RPMI7951 (cell line): ENCODE results near the gene ZP3. TPM values are rescaled to one million over a fixed set of nuclear protein-coding genes. Genes with fewer than 3 reads are reported as not detected.
"Not testable (repeated sequence)": the region's sequence is repeated elsewhere in the genome, so short reads cannot be mapped to it uniquely, and the experiment has no call there.

Source experiments
- DNase-seq: peaks from one replicate; pipeline ENCODE4 v3.0.0-alpha.2; 2012; ENCODE audit warnings: low read depth
- total RNA-seq: library from RNA; depleted of rRNA; stranded (reverse); fragments of >200 nt; shearing (Covaris generic); gene quantifications from 2 replicates; pipeline ENCODE4 v1.2.3, GENCODE V29; 2014

The ZP3 gene
- total RNA-seq, 1 experiment from 2014 or later: 5.5 TPM

DNA sequence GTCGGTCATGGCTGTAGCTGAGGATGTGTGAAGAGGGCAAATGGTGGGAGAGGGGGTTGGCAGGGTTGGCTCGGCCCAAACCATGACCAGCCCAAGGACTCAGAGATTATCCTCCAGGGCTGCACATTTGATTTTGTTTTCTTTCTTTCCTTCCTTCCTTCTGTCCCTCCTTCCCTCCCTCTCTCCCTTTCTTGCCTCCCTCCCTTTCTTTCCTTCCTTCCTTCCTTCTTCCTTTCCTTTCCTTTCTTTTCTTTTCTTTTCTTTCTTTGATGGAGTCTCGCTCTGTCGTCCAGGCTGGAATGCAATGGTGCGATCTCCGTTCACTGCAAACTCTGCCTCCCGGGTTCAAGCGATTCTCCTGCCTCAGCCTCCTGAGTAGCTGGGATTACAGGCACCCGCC lies 19.0 kb upstream of the ZP3 start:
- no peak for DNase-seq

DNA sequence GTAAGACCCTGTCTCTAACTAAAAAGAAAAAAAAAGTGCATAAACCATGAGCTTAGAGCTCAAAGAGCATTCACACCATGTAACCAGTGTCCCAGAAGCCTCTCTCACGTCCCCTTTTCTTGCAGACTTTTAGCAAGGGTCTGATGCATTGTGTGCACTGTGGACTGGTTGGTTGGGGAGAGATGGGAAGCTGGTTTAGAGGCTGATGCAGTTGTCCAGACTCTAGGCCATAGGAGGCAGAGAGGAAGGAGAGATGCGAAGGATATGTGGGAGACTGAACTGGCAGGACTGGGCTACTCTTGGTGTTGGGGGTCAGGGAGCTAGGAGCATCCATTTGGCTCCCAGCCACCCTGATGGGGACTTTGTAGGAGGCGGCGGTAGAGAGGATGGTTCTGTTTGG lies 17.0 kb upstream of the ZP3 start:
- no peak for DNase-seq

DNA sequence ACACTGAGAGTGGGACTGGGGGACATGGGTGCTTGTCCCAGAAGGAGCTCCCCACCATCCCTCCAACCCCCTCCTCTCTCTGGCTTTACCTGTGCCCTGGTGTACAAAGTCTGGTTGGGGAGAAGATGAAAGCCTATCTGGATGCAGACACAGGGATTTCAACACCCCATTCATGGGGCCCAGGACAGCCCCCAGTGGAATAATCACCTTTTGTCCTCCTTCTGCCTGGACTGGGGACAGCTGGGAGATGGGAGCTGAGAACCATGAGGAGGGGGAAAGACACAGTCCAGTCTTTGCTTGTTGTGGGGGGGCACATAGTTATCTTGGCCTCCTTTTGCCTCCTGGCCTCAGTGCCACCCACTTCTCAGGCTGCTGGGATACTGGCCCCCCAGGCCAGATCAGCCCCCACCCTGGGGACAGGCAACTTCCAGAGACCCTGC lies 16.6 kb upstream of the ZP3 start:
- no peak for DNase-seq

DNA sequence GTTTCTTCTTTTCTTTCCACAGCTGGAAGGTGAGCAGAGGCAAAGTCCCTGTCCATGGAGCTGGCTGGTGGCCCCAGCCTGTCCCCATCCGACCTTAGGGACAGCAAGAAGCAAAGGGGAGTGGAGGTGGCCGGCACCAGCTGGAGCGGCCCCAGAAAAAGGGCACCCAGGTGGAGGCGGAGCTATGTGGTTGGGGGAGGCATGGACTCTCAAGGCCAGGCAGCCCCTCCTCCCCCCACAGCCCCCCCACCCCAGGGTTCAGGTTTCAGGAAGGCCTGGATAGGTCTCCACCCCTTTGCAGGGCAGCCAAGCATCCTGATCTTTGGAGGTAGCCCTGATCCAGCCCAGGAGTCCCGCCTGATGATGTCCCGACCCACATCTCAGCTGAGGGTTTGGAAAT lies 15.2 kb upstream of the ZP3 start, which contains the start of gene SSC4D:
SSC4D (minus strand) TSS at position 161 of the 400 bp plus-strand sequence. CDS start 5,258 bp downstream, outside the sequence.
- DNase-seq: no peak

DNA sequence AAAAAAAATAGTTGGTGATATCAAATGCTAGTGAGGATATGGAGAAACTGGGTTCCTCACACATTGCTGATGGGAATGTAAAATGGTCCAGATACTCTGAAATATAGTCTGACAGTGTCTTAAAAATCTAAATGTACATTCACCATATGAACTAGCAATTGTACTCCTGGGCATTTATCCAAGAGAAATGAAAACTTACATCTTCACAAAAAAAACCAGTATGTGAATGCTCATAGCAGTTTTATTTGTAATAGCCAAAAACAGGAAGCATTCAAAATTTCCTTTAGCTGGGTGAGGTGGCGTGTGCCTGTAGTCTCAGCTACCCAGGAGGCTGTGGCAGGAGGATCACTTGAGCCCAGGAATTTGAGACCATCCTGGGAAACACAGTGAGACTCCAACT lies 13.1 kb upstream of the ZP3 start:
- DNase-seq: no peak

DNA sequence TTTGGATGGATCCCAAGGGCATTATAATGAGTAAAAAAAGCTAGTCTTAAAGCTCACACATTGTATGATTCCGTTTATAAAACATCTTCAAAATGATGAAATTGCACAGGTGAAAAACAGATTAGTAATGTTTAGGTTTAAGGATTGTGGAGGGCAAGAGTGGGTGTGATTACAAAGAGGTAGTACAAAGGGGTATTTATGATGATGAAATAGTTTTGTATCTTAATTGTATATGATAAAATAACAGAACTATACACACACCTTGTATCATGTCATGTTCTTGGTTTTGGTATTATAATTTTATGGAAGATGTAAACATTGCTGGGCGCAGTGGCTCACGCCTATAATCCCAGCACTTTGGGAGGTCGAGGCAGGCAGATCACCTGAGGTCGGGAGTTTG lies 12.5 kb upstream of the ZP3 start:
- no peak for DNase-seq

DNA sequence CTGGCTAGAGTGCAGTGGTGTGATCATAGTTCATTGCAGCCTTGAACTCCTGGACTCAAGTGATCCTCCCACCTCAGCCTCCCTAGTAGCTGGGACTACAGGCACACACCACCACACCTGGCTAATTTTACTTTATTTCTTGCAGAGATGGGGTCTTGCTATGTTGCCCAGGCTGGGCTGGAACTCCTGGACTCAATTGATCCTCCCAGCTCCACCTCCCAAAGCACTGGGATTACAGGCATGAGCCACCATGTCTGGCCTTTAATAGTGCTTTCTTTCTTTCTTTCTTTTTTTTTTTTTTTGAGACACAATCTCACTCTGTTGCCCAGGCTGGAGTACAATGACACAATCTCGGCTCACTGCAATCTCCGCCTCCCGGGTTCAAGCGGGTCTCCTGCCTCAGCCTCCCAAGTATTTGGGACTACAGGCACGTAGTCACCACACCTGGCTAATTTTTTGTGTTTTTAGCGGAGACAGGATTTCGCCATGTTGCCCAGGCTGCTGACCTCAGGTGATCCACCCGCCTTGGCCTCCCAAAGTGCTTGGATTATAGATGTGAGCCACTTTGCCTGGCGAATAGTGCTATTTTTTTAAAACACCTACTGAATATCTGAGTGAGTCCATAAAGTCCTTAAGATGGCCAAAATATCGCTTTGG lies 7.0 kb upstream of the ZP3 start:
- not testable (repeated sequence) for DNase-seq

DNA sequence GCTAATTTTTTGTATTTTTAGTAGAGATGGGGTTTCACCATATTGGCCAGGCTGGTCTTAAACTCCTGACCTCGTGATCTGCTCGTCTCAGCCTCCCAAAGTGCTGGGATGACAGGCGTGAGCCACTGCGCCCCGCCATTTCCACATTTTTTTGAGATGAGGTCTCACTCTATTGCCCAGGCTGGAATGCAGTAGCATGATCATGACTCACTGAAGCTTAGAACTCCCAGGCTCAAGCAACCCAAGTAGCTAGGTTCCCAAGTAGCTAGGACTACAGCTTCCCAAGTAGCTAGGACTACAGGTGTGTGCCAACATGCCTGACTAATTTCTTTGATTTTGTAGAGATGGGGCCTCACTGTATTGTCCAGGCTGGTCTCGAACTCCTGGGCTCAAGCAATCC lies 3.7 kb upstream of the ZP3 start:
- DNase-seq: peak; percentile 93

DNA sequence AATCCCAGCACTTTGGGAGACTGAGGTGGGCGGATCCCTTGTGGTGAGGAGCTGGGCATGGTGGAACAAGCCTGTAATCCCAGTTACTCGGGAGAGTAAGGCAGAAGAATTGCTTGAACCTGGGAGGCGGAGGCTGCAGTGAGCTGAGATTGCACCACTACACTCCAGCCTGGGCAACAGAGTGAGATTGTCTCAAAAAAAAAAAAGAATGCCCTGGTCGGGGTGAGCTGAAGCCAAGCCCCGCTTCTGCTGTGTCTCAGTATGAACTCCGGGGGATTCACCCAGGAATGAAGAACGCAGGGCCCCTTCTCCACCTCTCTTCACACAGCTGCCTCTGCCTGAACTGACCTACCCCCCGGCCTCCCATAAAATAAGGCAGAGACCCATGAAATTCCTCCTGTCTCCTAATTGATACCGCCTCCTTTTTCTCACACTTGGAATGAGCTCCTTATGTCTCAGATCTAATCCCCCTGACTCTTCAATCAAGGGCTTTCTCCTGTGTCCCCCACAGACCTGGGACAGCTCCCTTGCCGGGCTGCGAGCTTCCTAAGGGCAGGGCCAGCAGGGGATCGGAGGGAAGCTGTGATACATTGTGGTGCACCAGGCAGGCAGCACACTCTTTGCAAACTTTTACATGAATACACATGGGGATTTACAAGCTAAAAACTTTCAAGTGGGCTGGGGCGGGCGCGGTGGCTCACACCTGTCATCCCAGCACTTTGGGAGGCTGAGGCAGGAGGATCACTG lies 911 bp upstream of the ZP3 start:
- DNase-seq: no peak

DNA sequence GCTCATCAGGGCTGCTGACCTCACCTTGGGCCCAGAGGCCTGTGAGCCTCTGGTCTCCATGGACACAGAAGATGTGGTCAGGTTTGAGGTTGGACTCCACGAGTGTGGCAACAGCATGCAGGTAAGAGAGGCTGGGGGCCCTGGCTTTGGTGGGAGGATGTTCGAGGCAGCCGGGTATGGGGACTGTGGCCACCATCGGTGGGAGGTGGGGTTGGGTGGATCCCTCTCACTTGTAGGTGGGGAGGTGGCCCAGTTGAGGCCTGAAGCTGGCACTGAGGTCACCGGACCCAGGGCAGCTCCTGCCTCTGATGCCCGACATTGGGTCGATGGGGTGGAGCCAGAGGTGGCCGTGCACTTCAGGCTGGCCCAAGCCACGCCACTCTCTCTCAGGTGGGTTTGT lies 406 bp downstream of the ZP3 start:
- no peak for DNase-seq

DNA sequence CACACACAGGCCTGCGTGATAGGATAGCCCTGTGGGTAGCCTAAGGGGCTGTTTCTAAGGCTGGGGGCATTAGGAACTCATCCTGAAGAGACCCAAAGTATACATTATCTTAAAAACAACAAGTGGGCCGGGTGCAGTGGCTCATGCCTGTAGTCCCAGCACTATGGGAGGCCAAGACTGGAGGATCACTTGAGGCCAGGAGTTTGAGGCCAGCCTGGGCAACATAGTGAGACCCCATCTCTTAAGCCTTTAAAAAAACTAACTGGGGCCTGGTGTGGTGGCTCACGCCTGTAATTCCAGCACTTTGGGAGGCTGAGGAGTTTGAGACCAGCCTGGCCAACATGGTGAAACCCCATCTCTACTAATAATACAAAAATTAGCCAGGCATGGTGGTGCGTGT lies 808 bp downstream of the ZP3 start:
- DNase-seq: not testable (repeated sequence)

DNA sequence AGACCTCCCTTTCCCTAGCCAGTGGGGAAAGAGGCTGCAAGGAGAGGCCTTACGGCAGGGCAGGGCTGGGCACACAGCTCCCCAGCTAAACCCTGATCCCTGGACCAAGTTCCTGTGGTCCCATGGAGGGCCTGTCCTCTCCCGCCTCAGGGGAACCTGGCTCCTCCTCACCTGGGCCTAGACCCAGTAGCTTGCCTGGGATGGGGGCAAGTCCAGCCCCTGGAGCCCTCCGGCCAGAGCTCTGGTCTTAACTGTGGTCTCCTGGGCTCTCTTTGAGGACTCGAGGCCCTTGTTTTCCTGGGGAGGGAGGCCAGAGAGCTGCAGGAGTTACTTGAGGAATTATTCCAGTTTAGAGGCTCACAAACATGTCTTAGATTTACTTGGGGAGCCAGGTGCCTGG lies 1.5 kb downstream of the ZP3 start:
- no peak for DNase-seq

DNA sequence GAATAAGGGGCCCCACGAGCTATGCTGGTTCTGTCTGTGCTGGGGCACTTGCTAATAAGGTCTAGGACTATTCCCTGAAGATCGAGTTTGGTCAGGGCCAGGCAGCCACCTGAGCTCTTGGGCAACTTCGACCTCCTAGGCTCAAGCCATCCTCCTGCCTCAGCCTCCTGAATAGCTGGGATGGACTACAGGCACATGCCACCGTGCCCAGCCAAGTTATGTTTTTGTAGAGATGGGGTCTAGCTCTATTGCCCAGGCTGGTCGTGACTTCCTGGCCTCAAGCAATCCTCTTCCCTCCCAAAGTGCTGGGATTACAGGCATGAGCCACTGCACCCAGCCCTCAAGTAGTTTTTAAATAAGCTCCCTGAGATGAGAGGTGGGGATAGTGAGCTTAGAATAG lies 2.9 kb downstream of the ZP3 start:
- DNase-seq: no peak

DNA sequence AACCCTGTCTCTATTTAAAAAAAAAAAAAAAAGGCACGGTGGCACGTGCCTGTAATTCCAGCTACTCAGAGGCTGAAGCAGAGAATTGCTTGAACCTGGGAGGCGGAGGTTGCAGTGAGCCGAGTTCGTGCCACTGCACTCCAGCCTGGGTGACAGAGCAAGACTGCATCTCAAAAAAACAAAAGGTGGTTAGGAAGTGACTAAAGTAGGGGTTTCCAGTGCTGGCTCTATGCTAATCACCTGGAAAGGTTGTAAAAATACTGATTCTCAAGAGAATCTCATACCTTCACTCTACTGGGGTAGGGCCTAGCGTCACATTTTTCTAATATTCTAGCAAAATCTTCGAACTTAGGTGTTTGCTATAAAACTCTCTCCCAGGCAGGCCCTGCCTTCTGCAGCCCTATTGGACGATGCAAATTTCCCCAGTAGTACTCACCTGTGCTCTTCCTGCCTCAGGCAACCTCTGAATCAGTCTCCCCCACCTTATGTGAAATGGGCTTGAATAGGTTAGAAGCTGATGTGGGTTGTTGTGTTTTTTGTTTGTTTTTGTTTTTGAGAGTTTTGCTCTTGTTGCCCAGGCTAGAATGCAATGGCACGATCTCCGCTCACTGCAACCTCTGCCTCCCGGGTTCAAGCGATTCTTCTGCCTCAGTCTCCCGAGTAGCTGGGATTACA lies 3.5 kb downstream of the ZP3 start:
- DNase-seq: no peak

DNA sequence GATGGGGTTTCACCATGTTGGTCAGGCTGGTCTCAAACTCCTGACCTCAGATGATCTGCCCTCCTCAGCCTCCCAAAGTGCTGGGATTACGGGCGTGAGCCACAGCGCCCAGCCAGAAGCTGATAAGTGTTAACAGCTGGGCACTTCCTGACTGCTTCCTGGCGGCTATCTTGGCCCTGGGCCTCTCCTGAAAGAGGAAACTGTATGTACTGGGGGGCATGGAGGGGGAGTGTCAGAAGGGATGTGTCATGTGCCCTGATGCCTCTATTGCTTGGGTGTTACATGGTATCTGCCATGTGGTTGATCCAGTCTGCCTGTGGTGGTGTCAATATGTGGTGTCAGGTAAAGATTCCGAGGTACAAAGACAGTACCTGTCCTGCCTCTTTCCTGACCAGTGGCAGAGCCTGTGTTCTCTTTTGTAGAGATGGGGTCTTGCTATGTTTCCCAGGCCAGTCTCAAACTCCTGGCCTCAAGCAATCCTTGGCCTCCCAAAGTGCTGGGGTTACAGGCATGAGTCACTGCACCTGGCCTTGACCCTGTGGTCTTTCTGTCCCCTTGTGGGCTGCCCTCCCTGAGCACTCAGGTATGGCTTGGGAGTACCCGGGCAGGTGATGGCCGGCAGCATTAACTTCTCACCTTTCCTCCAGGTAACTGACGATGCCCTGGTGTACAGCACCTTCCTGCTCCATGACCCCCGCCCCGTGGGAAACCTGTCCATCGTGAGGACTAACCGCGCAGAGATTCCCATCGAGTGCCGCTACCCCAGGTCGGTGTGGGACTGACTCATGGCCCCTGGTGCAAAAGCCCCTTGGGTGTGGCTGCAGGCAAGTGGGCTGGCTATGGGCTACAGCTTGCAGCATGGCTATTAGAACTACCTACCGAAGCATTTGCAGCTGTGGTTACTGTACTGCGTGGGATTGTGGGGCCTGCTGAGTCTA lies 4.4 kb downstream of the ZP3 start:
- DNase-seq: peak; percentile 66

DNA sequence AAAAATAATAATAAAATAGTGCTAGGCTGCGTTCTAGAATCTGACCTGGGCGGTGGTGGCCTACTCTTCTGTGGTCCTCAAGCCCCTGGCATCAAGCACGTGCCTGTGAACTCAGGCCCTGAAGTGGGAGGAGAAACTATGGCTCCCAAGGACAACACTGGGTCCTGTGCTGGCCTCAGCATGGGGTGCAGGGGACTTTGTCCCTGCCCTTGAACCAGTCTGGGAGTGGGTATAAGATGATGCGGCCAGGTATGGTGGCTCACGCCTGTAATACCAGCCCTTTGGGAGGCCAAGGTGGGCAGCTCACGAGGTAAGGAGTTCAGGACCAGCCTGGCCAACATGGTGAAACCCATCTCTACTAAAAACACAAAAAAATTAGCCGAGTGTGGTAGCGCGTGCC lies 5.5 kb downstream of the ZP3 start:
- no peak for DNase-seq

DNA sequence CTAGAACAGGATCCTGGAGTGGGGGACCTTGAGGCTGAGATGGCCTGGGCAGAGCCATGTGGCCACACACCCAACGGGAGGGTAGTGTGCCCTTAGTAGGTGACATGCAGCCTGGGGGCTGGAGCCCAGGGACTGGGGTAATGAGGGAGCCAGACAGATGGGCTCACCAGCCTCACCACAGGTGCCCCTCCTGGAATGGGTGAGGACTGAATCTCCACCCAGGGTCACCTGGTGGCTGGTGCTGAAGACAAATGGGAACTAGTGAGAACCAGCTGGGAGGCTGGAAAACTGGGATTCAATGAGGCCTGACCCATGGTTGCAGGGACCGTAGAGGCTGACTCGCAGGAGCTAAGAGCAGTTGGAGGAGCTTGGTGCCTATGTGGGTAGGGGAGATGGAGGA lies 6.1 kb downstream of the ZP3 start:
- no peak for DNase-seq

DNA sequence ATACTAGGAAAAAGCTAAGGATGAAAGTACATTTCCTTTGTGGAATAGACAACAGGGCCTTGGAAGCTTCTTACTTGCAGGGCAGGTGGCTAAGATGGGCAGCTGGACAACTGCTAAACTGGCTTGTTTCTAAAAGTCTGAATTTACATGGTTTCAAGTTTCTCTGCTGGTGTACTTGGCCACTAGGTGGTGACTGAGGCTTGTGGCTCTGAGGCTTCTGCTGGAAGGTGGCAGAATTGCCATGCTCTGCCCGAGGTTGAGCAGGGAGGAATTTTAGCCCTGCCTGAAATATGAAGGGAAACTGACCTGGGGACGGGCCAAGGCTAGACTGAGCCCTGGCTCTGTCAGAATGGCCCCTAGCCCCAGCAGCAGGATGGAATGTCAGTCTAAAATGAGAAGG lies 13.1 kb downstream of the ZP3 start:
- peak; percentile 84 for DNase-seq

DNA sequence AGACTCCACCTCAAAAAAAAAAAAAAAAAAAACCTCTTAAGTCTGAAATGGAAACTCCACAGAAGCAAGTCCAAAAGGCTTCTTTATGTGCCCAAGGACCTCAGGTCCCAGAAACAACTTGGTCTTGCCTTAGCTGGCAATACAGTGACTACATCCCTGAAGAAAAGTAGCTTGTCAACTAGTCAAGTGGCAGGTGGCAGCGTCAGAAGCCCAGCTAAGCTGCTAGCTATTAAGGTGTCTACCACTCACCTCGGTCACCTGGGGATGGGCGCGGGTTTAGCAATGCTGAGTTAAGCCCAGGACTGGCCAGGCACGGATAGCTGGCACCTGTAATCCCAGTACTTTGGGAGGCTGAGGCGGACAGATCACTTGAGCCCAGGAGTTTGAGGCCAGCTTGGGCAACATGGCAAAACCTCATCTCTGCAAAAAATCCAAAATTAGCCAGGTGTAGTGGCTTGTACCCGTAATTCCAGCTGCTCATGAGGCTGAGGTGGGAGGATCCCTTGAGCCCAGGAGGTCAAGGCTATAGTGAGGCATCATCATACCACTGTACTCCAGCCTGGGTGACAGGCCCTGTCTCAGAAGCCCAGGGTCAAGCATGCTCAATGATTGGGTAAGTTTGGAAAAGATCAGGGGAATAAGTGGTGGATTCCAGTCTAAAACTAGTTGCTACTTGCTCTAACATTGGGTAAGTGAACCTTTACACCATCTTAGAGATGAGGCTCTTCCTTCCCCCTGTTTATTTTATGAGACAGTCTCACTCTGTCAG lies 14.6 kb downstream of the ZP3 start:
- DNase-seq: not testable (repeated sequence)

DNA sequence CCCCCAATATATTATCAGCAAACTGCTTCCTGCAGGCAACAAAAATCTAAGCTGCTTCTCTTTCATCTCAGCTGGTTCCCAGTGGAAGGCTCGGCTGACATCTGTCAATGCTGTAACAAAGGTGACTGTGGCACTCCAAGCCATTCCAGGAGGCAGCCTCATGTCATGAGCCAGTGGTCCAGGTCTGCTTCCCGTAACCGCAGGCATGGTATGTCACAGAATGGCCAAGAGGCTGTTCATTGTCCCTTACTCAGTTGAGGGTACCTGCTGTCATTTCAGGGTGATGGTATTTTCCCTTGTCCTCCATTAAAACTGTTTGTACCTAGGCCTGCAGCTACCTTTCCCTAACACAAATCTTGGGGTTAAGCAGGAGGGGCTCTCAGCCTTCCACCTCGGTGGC lies 15.7 kb downstream of the ZP3 start:
- DNase-seq: not testable (repeated sequence)

DNA sequence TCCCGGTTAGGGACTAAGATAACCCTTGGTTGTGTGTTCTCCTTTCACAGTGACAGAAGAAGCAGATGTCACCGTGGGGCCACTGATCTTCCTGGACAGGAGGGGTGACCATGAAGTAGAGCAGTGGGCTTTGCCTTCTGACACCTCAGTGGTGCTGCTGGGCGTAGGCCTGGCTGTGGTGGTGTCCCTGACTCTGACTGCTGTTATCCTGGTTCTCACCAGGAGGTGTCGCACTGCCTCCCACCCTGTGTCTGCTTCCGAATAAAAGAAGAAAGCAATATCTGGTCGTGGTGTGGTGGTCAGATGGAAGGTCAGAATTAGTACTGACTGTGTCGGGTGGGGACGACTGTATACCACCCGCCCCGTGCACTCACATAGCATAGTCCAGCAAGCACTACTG lies 17.0 kb downstream of the ZP3 start:
- DNase-seq: not testable (repeated sequence)
